HFF-Myc (cell line): Measurements from ENCODE around the gene TRDN.

ENCODE experiments used
- DNase-seq: peaks from one replicate; pipeline ENCODE4 v3.0.0-alpha.2; 2011; ENCODE audit warnings: low read depth; ENCODE audit errors: extremely low read depth
- H3K4me3 ChIP-seq: replicated peaks from 2 replicates; pipeline ENCODE4 v1.5.1; 2011; ENCODE audit warnings: low read depth, mild to moderate bottlenecking, control low read depth, low read length
- CTCF ChIP-seq: IDR thresholded peaks from 2 replicates; pipeline ENCODE4 v1.5.1; 2012; ENCODE audit warnings: mild to moderate bottlenecking, low read depth, low read length, control low read depth; ENCODE audit errors: missing control alignments

The TRDN gene

GRCh38 chr6:123168466-123168865, 468.3 kb downstream of the TRDN start:
- H3K4me3 ChIP-seq: no peak overlapping the region
- no peak for TF ChIP-seq CTCF
- no peak for DNase-seq
